ENCODE results near the gene RNFT2.

- no peak for TF ChIP-seq ZFP69B (tag by site-specific recombination; IDR thresholded peaks at IDR 0.05)
- TF ChIP-seq ZBTB6 (tag by site-specific recombination; IDR thresholded peaks at IDR 0.05), result no peak
- no peak for TF ChIP-seq ATF2 (tag by site-specific recombination; IDR thresholded peaks at IDR 0.05; ENCODE audit: low read depth)
- no peak for TF ChIP-seq CTCF (tag by site-specific recombination; IDR thresholded peaks at IDR 0.05)
Measured at GRCh38 chr12:116896411-116896924, 158.4 kb downstream of the RNFT2 start.
